ENCODE data around the gene ZNF92.

DNA sequence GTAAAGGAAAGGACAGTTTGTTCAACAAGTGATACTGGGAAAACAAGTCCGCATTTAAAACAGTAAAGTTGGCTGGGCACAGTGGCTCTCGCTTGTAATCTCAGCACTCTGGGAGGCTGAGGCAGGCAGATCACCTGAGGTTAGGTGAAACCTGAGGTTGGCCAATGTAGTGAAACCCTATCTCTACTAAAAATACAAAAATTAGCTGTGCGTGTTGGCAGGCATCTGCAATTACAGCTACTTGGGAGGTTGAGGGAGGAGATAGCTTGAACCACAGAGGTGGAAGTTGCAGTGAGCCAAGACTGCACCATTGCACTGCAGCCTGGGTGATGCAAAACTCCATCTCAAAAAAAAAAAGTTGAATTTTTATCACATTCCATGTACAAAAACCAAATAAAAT lies 35.7 kb downstream of the ZNF92 start:
- TF ChIP-seq CTCF (IDR thresholded peaks at IDR 0.05; ENCODE audit: low read length): no peak
- no peak for TF ChIP-seq EZH2 (IDR thresholded peaks at IDR 0.05; ENCODE audit: borderline replicate concordance, low read length)

Data from OCI-LY1 (cell line).